Thyroid gland (tissue), 4 donors: ENCODE measurements around the gene SHISA4. TPM values are rescaled to one million over a fixed set of nuclear protein-coding genes. Genes with fewer than 3 reads are reported as not detected.
"Not testable (repeated sequence)": the region's sequence is repeated elsewhere in the genome, so short reads cannot be mapped to it uniquely, and the experiment has no call there.

Experiments
- DNase-seq, 2 donors: peaks; one replicate each; pipeline ENCODE4 v3.0.0-alpha.2; 2019
- H3K27ac ChIP-seq, 3 donors: fragments of 200-600 bp; sonication (generic); 1 replicate in 2 of 3; 2 replicates in 1 of 3; pipeline ENCODE4 v1.5.1; 2016 to 2019; ENCODE audit warnings: mild to moderate bottlenecking in 1 of 3, moderate library complexity in 1 of 3
- H3K27me3 ChIP-seq: fragments of 200-600 bp; sonication (generic); one replicate; pipeline ENCODE4 v1.5.1; 2019
- H3K36me3 ChIP-seq, 2 donors: fragments of 200-600 bp; sonication (generic); one replicate each; pipeline ENCODE4 v1.5.1; 2016 to 2019
- H3K4me1 ChIP-seq, 2 donors: fragments of 200-600 bp; sonication (generic); one replicate each; pipeline ENCODE4 v1.5.1; 2017 to 2019
- H3K4me3 ChIP-seq, 3 donors: fragments of 200-600 bp; sonication (generic); replicated peaks in 1 of 3; 1 replicate in 2 of 3; 2 replicates in 1 of 3; pipeline ENCODE4 v1.5.1; 2016; ENCODE audit warnings: mild to moderate bottlenecking in 1 of 3
- H3K9me3 ChIP-seq: fragments of 200-600 bp; sonication (generic); one replicate; pipeline ENCODE4 v1.5.1; 2017
- CTCF ChIP-seq, 6 experiments: fragments of 200-600 bp in 3 of 6; fragments of 450-650 bp in 3 of 6; sonication (generic) in 3 of 6; IDR thresholded peaks; one replicate each; pipeline ENCODE4 v1.5.1; 2016 to 2019; ENCODE audit warnings: antibody characterized with exemption in 6 of 6, mild to moderate bottlenecking in 2 of 6, inconsistent platforms in 1 of 6, moderate library complexity in 1 of 6
- POLR2A ChIP-seq, 2 donors: fragments of 450-650 bp; IDR thresholded peaks; one replicate each; pipeline ENCODE4 v1.6.1; 2017; ENCODE audit warnings: antibody characterized with exemption in 2 of 2, mild to moderate bottlenecking in 2 of 2, moderate library complexity in 1 of 2
- WGBS, 2 donors: methylation state at CpG; one replicate each; pipeline ENCODE4 v1.1.5; 2017; 5-methylcytosine and 5-hydroxymethylcytosine counted together
- intact Hi-C: fragments of 100-400 bp; cut with DNase I; formaldehyde crosslinking; loops from one replicate; pipeline ENCODE4 v1.15.1; 2023
- total RNA-seq, 4 donors: library from RNA; depleted of rRNA; stranded (reverse); fragments of >200 nt; gene quantifications; one replicate each; pipeline ENCODE4 v1.2.3, GENCODE V29; 2016

Gene SHISA4
- total RNA-seq, result 10 to 100 TPM; 28.8 to 60.3 (median 50.3) TPM

- intact Hi-C loops, result no loop called here
- H3K27ac ChIP-seq, result peak within 1 kb of the TSS; percentile 65 to 82 (median 69)
- peaks cover 17 to 46% of the 10 kb centered on the region in 2 donors for H3K4me1 ChIP-seq
- DNase-seq, result peak; percentile 97 to 98
- no peaks in the 10 kb centered on the region for H3K9me3 ChIP-seq
- peak within 1 kb of the TSS; percentile 62 to 95 (median 71) for H3K4me3 ChIP-seq
- TF ChIP-seq POLR2A (IDR thresholded peaks at IDR 0.05) (peak; percentile 6 to 88), CTCF (IDR thresholded peaks at IDR 0.05) (peak in 1 of 6 experiments; percentile 18)
- no peaks in the 10 kb centered on the region for H3K36me3 ChIP-seq
- 0 to 4% methylated on average over 13 to 17 of the region's 49 CpGs for WGBS, 2 donors
- H3K27me3 ChIP-seq, result no peaks in the 10 kb centered on the region
These were observed at the start of gene SHISA4 for GRCh38 chr1:201888282-201889089. Gene SHISA4, plus strand, starts transcription at chr1:201888898. Its CDS starts 97 bp downstream, at chr1:201888995.

GRCh38 chr1:201839089-201839488 is 49.6 kb upstream of the SHISA4 start:
- intact Hi-C loops, H3K4me3 ChIP-seq, H3K27me3 ChIP-seq, H3K27ac ChIP-seq, H3K9me3 ChIP-seq, DNase-seq, H3K36me3 ChIP-seq: not testable (repeated sequence)
- WGBS, 2 donors, result 95 to 99% methylated on average over 10 of the region's 10 CpGs
- peaks cover 3 to 12% of the 10 kb centered on the region in 2 donors for H3K4me1 ChIP-seq

GRCh38 chr1:201840055-201840454 is 48.6 kb upstream of the SHISA4 start:
- Histone ChIP-seq H3K27ac (no peak overlapping the region), H3K4me1 (peaks cover 3 to 12% of the 10 kb centered on the region in 2 donors), H3K36me3 (no peaks in the 10 kb centered on the region), H3K27me3 (no peaks in the 10 kb centered on the region), H3K9me3 (no peaks in the 10 kb centered on the region), H3K4me3 (no peak overlapping the region)
- intact Hi-C loops, result no loop called here
- WGBS, 2 donors, result 96 to 99% methylated on average over 4 of the region's 4 CpGs
- no peak for TF ChIP-seq POLR2A (IDR thresholded peaks at IDR 0.05)
- no peak for TF ChIP-seq CTCF (IDR thresholded peaks at IDR 0.05)
- no peak for DNase-seq

- peaks cover 3 to 12% of the 10 kb centered on the region in 2 donors for H3K4me1 ChIP-seq
- no peaks in the 10 kb centered on the region for H3K27me3 ChIP-seq
- TF ChIP-seq POLR2A (IDR thresholded peaks at IDR 0.05), result no peak
- no peak for TF ChIP-seq CTCF (IDR thresholded peaks at IDR 0.05)
- no peak overlapping the region for H3K27ac ChIP-seq
- intact Hi-C loops, result no loop called here
- no peak for DNase-seq
- H3K4me3 ChIP-seq, result no peak overlapping the region
- no peaks in the 10 kb centered on the region for H3K36me3 ChIP-seq
- WGBS, 2 donors, result 98% methylated on average over 1 of the region's 1 CpG
- H3K9me3 ChIP-seq, result no peaks in the 10 kb centered on the region
These were observed 48.2 kb upstream of the SHISA4 start for GRCh38 chr1:201840490-201840889.

- H3K36me3 ChIP-seq, result no peaks in the 10 kb centered on the region
- DNase-seq, result no peak
- TF ChIP-seq POLR2A (IDR thresholded peaks at IDR 0.05), result no peak
- TF ChIP-seq CTCF (IDR thresholded peaks at IDR 0.05), result no peak
- H3K27ac ChIP-seq, result no peak overlapping the region
- H3K27me3 ChIP-seq, result no peaks in the 10 kb centered on the region
- no peak overlapping the region for H3K4me3 ChIP-seq
- no peaks in the 10 kb centered on the region for H3K9me3 ChIP-seq
- intact Hi-C loops, result no loop called here
- WGBS, 2 donors, result 91 to 98% methylated on average over 2 of the region's 2 CpGs
- H3K4me1 ChIP-seq, result peaks cover 4 to 12% of the 10 kb centered on the region in 2 donors
These were observed 47.3 kb upstream of the SHISA4 start for GRCh38 chr1:201841265-201841912.
